ENCODE results near the gene ANGPTL4.
"Not testable (repeated sequence)": the region's sequence is repeated elsewhere in the genome, so short reads cannot be mapped to it uniquely, and the experiment has no call there.

ANGPTL4 gene

GRCh38 chr19:8389891-8390616 is 26.1 kb downstream of the ANGPTL4 start, which contains the start of gene RAB11B:
TSS of gene RAB11B (plus strand) at chr19:8390360. CDS start at chr19:8390417, 57 bp downstream.
- peak; percentile 100 for DNase-seq (ENCODE audit: low read depth)

- peak; percentile 93 for DNase-seq (ENCODE audit: low read depth)
Observed at GRCh38 chr19:8390617-8390981, 26.6 kb downstream of the ANGPTL4 start.

- no peak for DNase-seq (ENCODE audit: low read depth)
Observed at GRCh38 chr19:8391198-8392016, 27.5 kb downstream of the ANGPTL4 start.

- no peak for DNase-seq (ENCODE audit: low read depth)
Observed at GRCh38 chr19:8392017-8392591, 28.1 kb downstream of the ANGPTL4 start.

GRCh38 chr19:8393192-8393870 is 29.4 kb downstream of the ANGPTL4 start:
- DNase-seq (ENCODE audit: low read depth): no peak

GRCh38 chr19:8393871-8394250 is 29.9 kb downstream of the ANGPTL4 start:
- DNase-seq (ENCODE audit: low read depth): no peak

GRCh38 chr19:8395621-8396082 is 31.7 kb downstream of the ANGPTL4 start:
- DNase-seq (ENCODE audit: low read depth): no peak

- DNase-seq (ENCODE audit: low read depth): no peak
Observed at GRCh38 chr19:8396185-8396562, 32.2 kb downstream of the ANGPTL4 start.

- peak; percentile 57 for DNase-seq (ENCODE audit: low read depth)
Observed at GRCh38 chr19:8396563-8397203, 32.7 kb downstream of the ANGPTL4 start.

- no peak for DNase-seq (ENCODE audit: low read depth)
Observed at GRCh38 chr19:8397271-8397670, 33.3 kb downstream of the ANGPTL4 start.

GRCh38 chr19:8397746-8398310 is 33.9 kb downstream of the ANGPTL4 start:
- DNase-seq (ENCODE audit: low read depth): no peak

- DNase-seq (ENCODE audit: low read depth): peak; percentile 13
Observed at GRCh38 chr19:8398311-8398771, 34.4 kb downstream of the ANGPTL4 start.

- no peak for DNase-seq (ENCODE audit: low read depth)
Observed at GRCh38 chr19:8399681-8400188, 35.8 kb downstream of the ANGPTL4 start.

GRCh38 chr19:8401981-8402411 is 38.0 kb downstream of the ANGPTL4 start:
- DNase-seq (ENCODE audit: low read depth): no peak

- DNase-seq (ENCODE audit: low read depth): no peak
Observed at GRCh38 chr19:8403098-8403819, 39.3 kb downstream of the ANGPTL4 start.

- DNase-seq (ENCODE audit: low read depth): no peak
Observed at GRCh38 chr19:8403820-8404109, 39.8 kb downstream of the ANGPTL4 start.

GRCh38 chr19:8404391-8405151 is 40.6 kb downstream of the ANGPTL4 start:
- no peak for DNase-seq (ENCODE audit: low read depth)

GRCh38 chr19:8410718-8411117 is 46.8 kb downstream of the ANGPTL4 start:
- not testable (repeated sequence) for DNase-seq (ENCODE audit: low read depth)

GRCh38 chr19:8412783-8413628 is 49.1 kb downstream of the ANGPTL4 start, which contains the start of gene MARCHF2:
TSS of gene MARCHF2 (plus strand) at chr19:8413305. CDS start at chr19:8421841, 8,536 bp downstream.
- peak; percentile 96 for DNase-seq (ENCODE audit: low read depth)

All from EH (cell line).